Common myeloid progenitor, CD34-positive (primary cell): ENCODE data around the gene PICALM.
"Not testable (repeated sequence)": the region's sequence is repeated elsewhere in the genome, so short reads cannot be mapped to it uniquely, and the experiment has no call there.

ENCODE experiments used
- CTCF ChIA-PET: fragments of 350-600 bp; sonication (Branson Sonifier 250); formaldehyde crosslinking; loops from one replicate; lab custom pipeline; 2021; ENCODE audit warnings: antibody characterized with exemption; lab: Charles Lee
- POLR2A ChIA-PET: fragments of 350-600 bp; sonication (Branson Sonifier 250); formaldehyde crosslinking; loops from one replicate; lab custom pipeline; 2021; ENCODE audit warnings: antibody characterized with exemption; lab: Charles Lee
- DNase-seq, 3 donors: peaks; one replicate each; pipeline versions ENCODE4 v3.0.0 to v3.0.0-alpha.2; 2013
- H3K27ac ChIP-seq, 2 experiments: 1 replicate in 1 of 2; 2 replicates in 1 of 2; pipeline ENCODE4 v1.7.0; 2013; ENCODE audit warnings: inconsistent platforms in 2 of 2, low read length in 2 of 2, mild to moderate bottlenecking in 2 of 2, low read depth in 1 of 2, moderate library complexity in 1 of 2; ENCODE audit not compliant: severe bottlenecking in 2 of 2, insufficient read depth in 1 of 2, poor library complexity in 1 of 2
- H3K27me3 ChIP-seq, 5 experiments: replicated peaks in 2 of 5; 1 replicate in 3 of 5; 2 replicates in 2 of 5; pipeline versions ENCODE4 v1.6.1 to v1.7.0; 2013; ENCODE audit warnings: low read length in 4 of 5, mild to moderate bottlenecking in 2 of 5, moderate library complexity in 2 of 5, inconsistent platforms in 1 of 5; ENCODE audit not compliant: insufficient read depth in 5 of 5, control insufficient read depth in 4 of 5
- H3K36me3 ChIP-seq, 4 experiments: 1 replicate in 2 of 4; 2 replicates in 2 of 4; pipeline versions ENCODE4 v1.6.1 to v1.7.0; 2013; ENCODE audit warnings: low read length in 3 of 4, control low read depth in 1 of 4, mild to moderate bottlenecking in 1 of 4; ENCODE audit not compliant: control insufficient read depth in 4 of 4, insufficient read depth in 4 of 4
- H3K4me1 ChIP-seq, 4 experiments: 1 replicate in 3 of 4; 2 replicates in 1 of 4; pipeline versions ENCODE4 v1.6.1 to v1.7.1; 2013; ENCODE audit warnings: low read length in 3 of 4, mild to moderate bottlenecking in 3 of 4, control low read depth in 1 of 4, inconsistent platforms in 1 of 4, moderate library complexity in 1 of 4; ENCODE audit not compliant: control insufficient read depth in 4 of 4, insufficient read depth in 4 of 4; ENCODE audit errors: control extremely low read depth in 1 of 4
- H3K4me3 ChIP-seq, 7 experiments: 1 replicate in 4 of 7; 2 replicates in 3 of 7; pipeline versions ENCODE4 v1.5.1 to v1.7.0; 2013; ENCODE audit warnings: mild to moderate bottlenecking in 7 of 7, low read length in 6 of 7, moderate library complexity in 6 of 7, inconsistent platforms in 2 of 7, low read depth in 2 of 7, control low read depth in 1 of 7; ENCODE audit not compliant: insufficient read depth in 4 of 7, control insufficient read depth in 1 of 7; ENCODE audit errors: extremely low read depth in 1 of 7
- H3K9me3 ChIP-seq, 5 experiments: 1 replicate in 4 of 5; 2 replicates in 1 of 5; pipeline versions ENCODE4 v1.6.1 to v1.7.1; 2013; ENCODE audit warnings: low read length in 4 of 5, mild to moderate bottlenecking in 2 of 5, inconsistent platforms in 1 of 5, low read depth in 1 of 5, moderate library complexity in 1 of 5; ENCODE audit not compliant: control insufficient read depth in 4 of 5, insufficient read depth in 2 of 5; ENCODE audit errors: control extremely low read depth in 1 of 5
- WGBS: methylation state at CpG from one replicate; pipeline ENCODE4 v1.1.5; 2013; ENCODE audit not compliant: insufficient coverage; 5-methylcytosine and 5-hydroxymethylcytosine counted together

Gene PICALM

DNA sequence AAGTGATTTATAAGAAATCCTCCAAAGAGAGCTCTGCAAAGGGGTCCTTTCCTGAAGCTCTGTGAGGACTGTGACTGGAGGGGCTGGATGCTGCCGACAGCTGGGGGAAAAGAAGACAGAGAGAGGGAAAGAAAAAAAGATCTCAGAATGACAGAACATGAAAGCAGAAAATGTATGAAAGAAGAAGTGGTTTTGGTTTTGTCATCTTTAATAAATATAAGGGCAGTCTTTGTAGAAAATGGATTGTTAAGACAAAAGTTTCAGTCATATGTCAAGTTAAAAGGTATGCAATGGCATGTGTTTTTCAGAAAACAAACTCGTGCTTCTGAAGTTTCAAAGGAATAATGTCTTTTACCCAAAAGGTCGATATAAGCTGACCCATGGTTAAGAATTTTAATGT is 108.2 kb downstream of the PICALM start:
- H3K9me3 ChIP-seq = no peaks in the 10 kb centered on the region
- H3K4me3 ChIP-seq = no peak overlapping the region
- no peak overlapping the region for H3K27ac ChIP-seq
- no peaks in the 10 kb centered on the region for H3K4me1 ChIP-seq
- DNase-seq = no peak
- POLR2A ChIA-PET = no interaction called here
- no peaks in the 10 kb centered on the region for H3K27me3 ChIP-seq
- peaks cover 23 to 72% (median 44%) of the 10 kb centered on the region in 4 experiments for H3K36me3 ChIP-seq
- 100% methylated on average over 2 of the region's 3 CpGs for WGBS
- CTCF ChIA-PET = interaction anchor here (0.9 to 1.0 kb wide), 2 partner anchors 27 to 329 kb away, joined by 3 to 5 read pairs; no protein-coding TSS in a partner anchor

DNA sequence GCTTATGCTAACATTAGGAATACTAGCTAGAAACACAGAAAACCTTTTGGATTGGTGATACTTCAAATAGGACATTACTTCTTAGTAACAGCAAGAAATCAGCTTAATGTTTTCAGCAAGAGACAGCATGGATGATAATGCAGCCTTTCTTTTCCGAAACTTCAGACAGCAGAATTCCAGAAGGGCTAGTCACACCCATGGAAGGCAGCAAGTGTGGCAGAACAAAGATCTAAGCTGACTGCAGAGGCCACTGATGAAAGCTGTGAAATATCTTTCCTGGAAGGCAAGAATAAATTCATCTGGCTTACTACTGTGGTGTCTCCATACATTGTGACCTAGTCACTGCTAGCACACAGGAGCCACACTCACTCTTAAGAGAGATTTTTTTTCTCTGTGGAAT is 113.4 kb downstream of the PICALM start:
- Histone ChIP-seq H3K36me3 (peaks cover 31 to 64% (median 40%) of the 10 kb centered on the region in 4 experiments), H3K27me3 (no peaks in the 10 kb centered on the region), H3K27ac (no peak overlapping the region), H3K4me3 (no peak overlapping the region), H3K9me3 (peaks cover 0 to 7% (median 2%) of the 10 kb centered on the region in 5 experiments), H3K4me1 (no peaks in the 10 kb centered on the region)
- no peak for DNase-seq
- ChIA-PET POLR2A (no interaction called here), CTCF (interaction anchor here (0.7 to 1.4 kb wide), 2 partner anchors 12 to 56 kb away, joined by 3 to 5 read pairs; no protein-coding TSS in a partner anchor)
- 100% methylated on average over 1 of the region's 1 CpG for WGBS

GRCh38 chr11:85953491-85954143 is 115.3 kb downstream of the PICALM start:
- H3K9me3 ChIP-seq = peaks cover 0 to 7% (median 2%) of the 10 kb centered on the region in 5 experiments
- ChIA-PET POLR2A (no interaction called here), CTCF (interaction anchor here (1.1 to 1.5 kb wide), 3 partner anchors 11 to 340 kb away, joined by 3 to 4 read pairs (median 3); no protein-coding TSS in a partner anchor)
- no peak for DNase-seq
- no peaks in the 10 kb centered on the region for H3K27me3 ChIP-seq
- H3K36me3 ChIP-seq = peaks cover 22 to 48% (median 31%) of the 10 kb centered on the region in 4 experiments
- H3K4me3 ChIP-seq = no peak overlapping the region
- H3K4me1 ChIP-seq = no peaks in the 10 kb centered on the region
- H3K27ac ChIP-seq = no peak overlapping the region
- WGBS = 90% methylated on average over 2 of the region's 2 CpGs

GRCh38 chr11:85952108-85952485 is 116.8 kb downstream of the PICALM start:
- H3K9me3 ChIP-seq, H3K4me3 ChIP-seq, DNase-seq, POLR2A ChIA-PET, CTCF ChIA-PET, H3K4me1 ChIP-seq, H3K27me3 ChIP-seq, H3K27ac ChIP-seq: not testable (repeated sequence)
- H3K36me3 ChIP-seq = peaks cover 14 to 33% (median 25%) of the 10 kb centered on the region in 4 experiments
- no CpG with 5 or more reads among the region's 7 CpGs for WGBS

GRCh38 chr11:85951428-85952107 is 117.3 kb downstream of the PICALM start:
- Histone ChIP-seq H3K9me3 (peaks cover 0 to 7% (median 2%) of the 10 kb centered on the region in 5 experiments), H3K4me1 (peaks cover 0 to 5% (median 0%) of the 10 kb centered on the region in 4 experiments), H3K4me3 (no peak overlapping the region), H3K27me3 (no peaks in the 10 kb centered on the region), H3K36me3 (peaks cover 13 to 28% (median 23%) of the 10 kb centered on the region in 4 experiments), H3K27ac (no peak overlapping the region)
- ChIA-PET CTCF (interaction anchor here (0.8 to 1.5 kb wide), 2 partner anchors 338 to 340 kb away, joined by 3 to 5 read pairs; no protein-coding TSS in a partner anchor), POLR2A (interaction anchor here (0.6 kb wide), 1 partner anchor 28 kb away, joined by 3 read pairs; no protein-coding TSS in a partner anchor)
- 100% methylated on average over 2 of the region's 3 CpGs for WGBS
- DNase-seq = no peak

GRCh38 chr11:85951049-85951405 is 117.9 kb downstream of the PICALM start:
- peaks cover 7 to 23% (median 17%) of the 10 kb centered on the region in 4 experiments for H3K36me3 ChIP-seq
- H3K27ac ChIP-seq = no peak overlapping the region
- peaks cover 0 to 5% (median 0%) of the 10 kb centered on the region in 4 experiments for H3K4me1 ChIP-seq
- no peaks in the 10 kb centered on the region for H3K27me3 ChIP-seq
- DNase-seq = no peak
- CTCF ChIA-PET = interaction anchor here (0.8 to 1.5 kb wide), 2 partner anchors 339 to 341 kb away, joined by 3 to 5 read pairs; no protein-coding TSS in a partner anchor
- 98% methylated on average over 3 of the region's 4 CpGs for whole genome bisulfite sequencing
- POLR2A ChIA-PET = interaction anchor here (0.6 kb wide), 1 partner anchor 28 kb away, joined by 3 read pairs; no protein-coding TSS in a partner anchor
- peaks cover 0 to 7% (median 2%) of the 10 kb centered on the region in 5 experiments for H3K9me3 ChIP-seq
- H3K4me3 ChIP-seq = no peak overlapping the region
